Left ventricle myocardium inferior (tissue), 1 donor: ENCODE measurements around the gene LAMTOR2. TPM values are rescaled to one million over a fixed set of nuclear protein-coding genes. Genes with fewer than 3 reads are reported as not detected.

Source experiments
- DNase-seq: peaks from one replicate; pipeline ENCODE4 v3.0.0-alpha.2; 2020
- H3K27ac ChIP-seq: fragments of 200-600 bp; replicated peaks from 2 replicates; pipeline ENCODE4 v1.8.0; 2021
- H3K27me3 ChIP-seq: fragments of 200-600 bp; 2 replicates; pipeline ENCODE4 v1.8.0; 2021; ENCODE audit warnings: low read depth
- H3K36me3 ChIP-seq: fragments of 200-600 bp; 2 replicates; pipeline ENCODE4 v1.8.0; 2021
- H3K4me1 ChIP-seq: fragments of 200-600 bp; 2 replicates; pipeline ENCODE4 v1.8.0; 2021
- H3K4me3 ChIP-seq: fragments of 200-600 bp; 2 replicates; pipeline ENCODE4 v1.8.0; 2021; ENCODE audit warnings: mild to moderate bottlenecking, moderate library complexity
- H3K9me3 ChIP-seq: fragments of 200-600 bp; replicated peaks from 2 replicates; pipeline ENCODE4 v1.8.0; 2021
- intact Hi-C: fragments of 100-400 bp; cut with micrococcal nuclease; formaldehyde crosslinking; loops from one replicate; pipeline ENCODE4 v1.11.0; 2022
- total RNA-seq: library from RNA; stranded (reverse); fragmentation: NEBNext Ultra II Directional; extraction: Animal tissue kit (Norgen Biotek cat#: 25700); gene quantifications from one replicate; pipeline ENCODE4 v1.2.1, GENCODE V29; 2021
- TF ChIP-seq, protein P1 (sequence below): fragments of 200-600 bp; IDR thresholded peaks from 2 replicates; pipeline ENCODE4 v1.8.0; 2021; ENCODE audit warnings: antibody characterized with exemption, mild to moderate bottlenecking, borderline replicate concordance
- donor health status: DM: no; HTN: yes; CAD: no; lungs with severe emphysema.

The LAMTOR2 gene
- total RNA-seq, 1 donor from 2014 or later = 55.0 TPM

DNA sequence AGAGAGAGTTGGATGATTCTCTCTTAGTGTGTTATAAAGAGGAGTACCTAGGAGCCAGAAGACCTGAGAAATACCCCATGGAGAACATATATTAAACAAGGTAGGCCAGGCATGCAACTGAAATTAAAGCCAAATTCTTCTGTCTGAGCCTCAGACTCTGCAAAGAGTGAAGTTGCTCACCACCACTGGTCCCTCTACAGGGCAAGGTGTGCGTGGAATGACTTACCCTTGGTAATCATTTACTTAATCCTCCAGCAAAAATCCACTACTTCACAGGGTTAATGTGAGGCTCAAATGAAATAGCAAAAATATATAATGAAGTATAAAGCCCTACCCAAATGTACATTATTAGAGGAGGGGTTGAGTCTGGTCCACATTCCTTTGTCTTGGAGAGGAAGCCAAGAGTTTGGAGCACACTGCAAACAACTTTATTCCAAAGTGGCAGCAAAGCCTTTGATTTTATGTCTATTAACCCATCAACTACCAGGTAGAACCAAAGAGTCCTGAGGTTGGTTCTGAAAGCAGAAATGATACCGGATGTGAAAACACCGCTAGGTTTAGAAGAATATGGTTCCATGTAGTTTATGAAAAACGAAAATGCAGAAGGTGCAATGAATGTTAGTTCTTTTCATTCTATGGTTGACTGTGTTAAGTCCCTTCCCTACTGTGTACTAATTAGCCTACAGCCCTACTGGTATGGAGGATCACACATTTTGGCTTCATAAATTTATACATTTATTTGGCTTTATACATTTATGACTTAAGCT is 42.3 kb upstream of the LAMTOR2 start:
- TF ChIP-seq, protein P1, sequence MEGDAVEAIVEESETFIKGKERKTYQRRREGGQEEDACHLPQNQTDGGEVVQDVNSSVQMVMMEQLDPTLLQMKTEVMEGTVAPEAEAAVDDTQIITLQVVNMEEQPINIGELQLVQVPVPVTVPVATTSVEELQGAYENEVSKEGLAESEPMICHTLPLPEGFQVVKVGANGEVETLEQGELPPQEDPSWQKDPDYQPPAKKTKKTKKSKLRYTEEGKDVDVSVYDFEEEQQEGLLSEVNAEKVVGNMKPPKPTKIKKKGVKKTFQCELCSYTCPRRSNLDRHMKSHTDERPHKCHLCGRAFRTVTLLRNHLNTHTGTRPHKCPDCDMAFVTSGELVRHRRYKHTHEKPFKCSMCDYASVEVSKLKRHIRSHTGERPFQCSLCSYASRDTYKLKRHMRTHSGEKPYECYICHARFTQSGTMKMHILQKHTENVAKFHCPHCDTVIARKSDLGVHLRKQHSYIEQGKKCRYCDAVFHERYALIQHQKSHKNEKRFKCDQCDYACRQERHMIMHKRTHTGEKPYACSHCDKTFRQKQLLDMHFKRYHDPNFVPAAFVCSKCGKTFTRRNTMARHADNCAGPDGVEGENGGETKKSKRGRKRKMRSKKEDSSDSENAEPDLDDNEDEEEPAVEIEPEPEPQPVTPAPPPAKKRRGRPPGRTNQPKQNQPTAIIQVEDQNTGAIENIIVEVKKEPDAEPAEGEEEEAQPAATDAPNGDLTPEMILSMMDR = no peak
- peaks cover 90% of the 10 kb centered on the region for H3K36me3 ChIP-seq

DNA sequence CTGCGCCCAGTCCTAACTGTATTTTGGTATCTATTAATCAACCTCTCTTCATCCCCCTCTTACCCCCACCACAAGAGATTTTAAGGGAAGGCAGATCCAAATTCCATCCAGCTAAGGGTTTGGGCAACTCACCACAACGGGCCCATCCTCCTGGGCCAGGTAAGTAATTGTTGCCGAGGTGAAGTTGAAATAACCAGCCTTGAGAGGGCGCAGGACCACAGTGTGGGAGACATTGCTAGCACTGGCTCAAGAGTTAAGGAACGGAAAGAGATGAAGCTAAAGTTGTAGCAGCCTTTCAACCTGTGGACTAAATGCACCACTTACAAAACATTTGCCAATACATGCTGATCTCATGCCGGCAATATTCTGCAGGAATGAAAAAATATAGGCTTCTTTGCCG is 39.8 kb upstream of the LAMTOR2 start:
- peaks cover 98% of the 10 kb centered on the region for H3K36me3 ChIP-seq
- H3K27me3 ChIP-seq = no peaks in the 10 kb centered on the region
- TF ChIP-seq, protein P1 = no peak
- no peak overlapping the region for H3K27ac ChIP-seq
- intact Hi-C loops = no loop called here
- H3K4me1 ChIP-seq = peaks cover 11% of the 10 kb centered on the region
- no peak for DNase-seq
- no peak overlapping the region for H3K4me3 ChIP-seq
- no peaks in the 10 kb centered on the region for H3K9me3 ChIP-seq

More for the DNA sequence above, 42.3 kb upstream of the LAMTOR2 start:
- H3K9me3 ChIP-seq = no peaks in the 10 kb centered on the region
- H3K4me3 ChIP-seq = no peak overlapping the region
- DNase-seq = no peak
- intact Hi-C loops = no loop called here
- no peaks in the 10 kb centered on the region for H3K4me1 ChIP-seq
- no peak overlapping the region for H3K27ac ChIP-seq
- no peaks in the 10 kb centered on the region for H3K27me3 ChIP-seq

DNA sequence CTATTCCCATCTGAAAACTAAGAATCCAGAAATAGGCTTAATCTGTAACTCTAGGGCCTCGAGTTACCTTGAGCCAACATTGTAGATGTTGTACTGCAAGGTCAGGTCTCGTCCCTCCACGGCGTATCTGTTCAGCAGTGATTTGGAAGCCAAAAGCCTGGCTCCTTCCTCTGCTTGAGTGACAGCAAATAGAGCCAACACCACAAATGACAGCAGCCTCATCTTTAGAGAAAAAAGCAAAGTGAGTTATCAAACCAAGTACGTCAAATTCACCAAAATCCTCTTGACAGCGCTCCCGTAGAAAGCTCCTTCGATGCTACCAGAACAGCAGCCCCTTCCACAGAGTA is 34.7 kb upstream of the LAMTOR2 start:
- peak overlapping the region; percentile 92 for H3K27ac ChIP-seq
- no peak for DNase-seq
- TF ChIP-seq, protein P1 = no peak
- H3K4me1 ChIP-seq = peaks cover 26% of the 10 kb centered on the region
- peak overlapping the region; percentile 87 for H3K4me3 ChIP-seq
- no peaks in the 10 kb centered on the region for H3K27me3 ChIP-seq
- intact Hi-C loops = no loop called here
- H3K36me3 ChIP-seq = peaks cover 47% of the 10 kb centered on the region
- no peaks in the 10 kb centered on the region for H3K9me3 ChIP-seq

DNA sequence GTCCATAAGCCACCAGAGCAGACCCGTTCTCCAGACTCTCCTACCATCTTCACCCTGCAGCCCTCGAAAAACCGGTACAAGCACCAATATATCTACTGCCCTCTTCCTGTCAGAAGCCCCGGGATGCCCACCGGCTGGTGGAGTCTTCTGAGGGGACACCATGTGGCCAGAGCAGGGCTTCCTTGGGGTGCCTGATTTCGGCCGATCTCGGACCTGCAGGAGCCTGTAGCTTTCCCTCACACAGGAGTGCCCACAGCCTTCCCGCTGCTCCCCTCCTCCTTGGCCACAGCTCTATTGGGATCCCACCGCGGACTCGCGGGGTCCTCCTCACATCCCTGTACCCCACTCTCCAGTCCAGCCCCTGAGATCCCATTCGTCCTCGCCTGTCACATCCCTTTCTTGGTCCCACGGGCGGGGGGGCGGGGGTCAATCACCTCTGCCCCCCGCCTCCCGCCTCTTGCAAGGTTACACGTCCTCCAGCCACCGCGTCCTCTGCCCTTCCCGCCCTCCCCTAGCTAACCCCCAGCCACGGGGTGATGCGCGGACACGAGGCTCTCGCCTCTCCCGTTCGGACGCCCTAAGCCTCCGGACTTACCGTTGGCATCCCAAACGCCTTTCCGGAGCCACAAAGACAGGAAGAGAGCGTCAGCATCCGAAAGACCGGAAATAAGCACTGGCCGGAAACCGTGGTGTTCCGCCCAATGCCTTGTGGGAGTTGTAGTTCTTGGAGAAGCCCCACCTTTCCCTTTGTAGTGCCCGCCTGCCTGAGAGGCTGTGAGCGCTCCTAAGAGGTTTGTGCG is 34.1 kb upstream of the LAMTOR2 start, which contains the start of gene SSR2:
Gene SSR2 (minus strand): TSS at position 659 of the 800 bp plus-strand sequence. CDS start 784 bp downstream, outside the sequence.
- H3K4me3 ChIP-seq = peak within 1 kb of the TSS; percentile 87
- peaks cover 42% of the 10 kb centered on the region for H3K36me3 ChIP-seq
- TF ChIP-seq, protein P1 = no peak
- H3K27ac ChIP-seq = peak within 1 kb of the TSS; percentile 92
- H3K9me3 ChIP-seq = no peaks in the 10 kb centered on the region
- no peaks in the 10 kb centered on the region for H3K27me3 ChIP-seq
- H3K4me1 ChIP-seq = peaks cover 26% of the 10 kb centered on the region
- intact Hi-C loops = no loop called here
- peak; percentile 81 for DNase-seq

DNA sequence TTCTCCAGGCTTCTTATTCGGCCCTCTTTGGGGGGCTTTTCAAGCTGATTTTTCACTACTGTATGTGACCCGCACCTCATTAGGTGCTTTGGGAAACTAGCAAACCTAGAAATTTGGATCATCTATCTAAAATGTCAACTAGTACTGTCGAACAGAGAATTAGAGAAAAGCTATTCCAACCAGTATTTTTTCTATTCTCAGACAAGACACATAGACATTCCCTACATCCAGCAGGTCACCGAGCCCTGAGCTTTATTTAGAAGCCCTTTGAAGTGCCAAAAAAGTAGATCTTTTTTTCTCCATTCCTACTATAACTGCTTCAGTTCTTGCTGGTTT is 33.5 kb upstream of the LAMTOR2 start:
- Histone ChIP-seq H3K9me3 (no peaks in the 10 kb centered on the region), H3K4me3 (peak overlapping the region; percentile 87), H3K27ac (peak overlapping the region; percentile 92), H3K27me3 (no peaks in the 10 kb centered on the region), H3K36me3 (peaks cover 36% of the 10 kb centered on the region), H3K4me1 (peaks cover 29% of the 10 kb centered on the region)
- TF ChIP-seq, protein P1 = no peak
- DNase-seq = no peak
- intact Hi-C loops = no loop called here
